ENCODE measurements around the gene TAF12.
"Not testable (repeated sequence)": the region's sequence is repeated elsewhere in the genome, so short reads cannot be mapped to it uniquely, and the experiment has no call there.

TAF12 gene, protein sequence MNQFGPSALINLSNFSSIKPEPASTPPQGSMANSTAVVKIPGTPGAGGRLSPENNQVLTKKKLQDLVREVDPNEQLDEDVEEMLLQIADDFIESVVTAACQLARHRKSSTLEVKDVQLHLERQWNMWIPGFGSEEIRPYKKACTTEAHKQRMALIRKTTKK

DNA sequence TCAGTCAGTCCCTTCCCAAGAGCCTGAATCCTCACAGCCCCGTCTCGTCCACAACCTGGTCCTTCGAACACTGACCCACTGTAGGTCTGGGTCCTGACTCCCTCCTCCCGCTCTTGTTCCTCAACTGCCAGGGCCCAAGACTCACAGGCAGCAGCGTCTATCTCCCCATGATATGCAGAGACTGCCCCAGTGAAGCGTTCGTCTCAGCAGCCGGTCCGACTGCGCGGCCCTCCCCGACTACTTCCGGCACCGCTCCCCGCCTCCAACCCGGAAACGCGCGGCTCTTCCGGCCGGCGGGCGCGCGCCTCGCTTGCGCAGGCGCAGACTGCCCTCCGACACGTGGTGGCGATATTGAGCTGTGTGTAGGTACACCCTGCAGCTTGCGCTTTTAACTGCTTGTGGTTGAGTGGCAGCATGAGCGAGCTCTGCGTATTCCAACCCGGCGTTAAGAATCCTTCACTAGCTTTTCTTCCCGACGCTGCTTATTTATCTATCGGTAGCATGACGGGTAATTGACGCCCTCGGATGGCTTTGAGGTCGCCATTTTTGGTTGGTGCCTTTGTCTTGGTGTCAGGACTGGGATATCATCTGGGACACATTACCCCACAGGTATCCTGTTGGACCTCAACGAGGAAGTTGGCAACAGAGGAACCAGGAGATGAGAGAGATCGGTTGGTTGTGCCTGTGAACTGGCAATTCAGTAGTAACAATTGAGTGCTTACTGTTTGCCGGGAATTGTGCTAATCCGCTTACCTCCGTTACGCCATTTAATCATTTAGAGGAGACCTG lies at the start of gene TAF12:
Gene TAF12, minus strand, starts transcription at position 221 of the 789 bp plus-strand sequence. CDS start 20,986 bp downstream, outside the sequence.
- DNase-seq (ENCODE audit: low read depth), result peak; percentile 80
- TF ChIP-seq, protein P1, sequence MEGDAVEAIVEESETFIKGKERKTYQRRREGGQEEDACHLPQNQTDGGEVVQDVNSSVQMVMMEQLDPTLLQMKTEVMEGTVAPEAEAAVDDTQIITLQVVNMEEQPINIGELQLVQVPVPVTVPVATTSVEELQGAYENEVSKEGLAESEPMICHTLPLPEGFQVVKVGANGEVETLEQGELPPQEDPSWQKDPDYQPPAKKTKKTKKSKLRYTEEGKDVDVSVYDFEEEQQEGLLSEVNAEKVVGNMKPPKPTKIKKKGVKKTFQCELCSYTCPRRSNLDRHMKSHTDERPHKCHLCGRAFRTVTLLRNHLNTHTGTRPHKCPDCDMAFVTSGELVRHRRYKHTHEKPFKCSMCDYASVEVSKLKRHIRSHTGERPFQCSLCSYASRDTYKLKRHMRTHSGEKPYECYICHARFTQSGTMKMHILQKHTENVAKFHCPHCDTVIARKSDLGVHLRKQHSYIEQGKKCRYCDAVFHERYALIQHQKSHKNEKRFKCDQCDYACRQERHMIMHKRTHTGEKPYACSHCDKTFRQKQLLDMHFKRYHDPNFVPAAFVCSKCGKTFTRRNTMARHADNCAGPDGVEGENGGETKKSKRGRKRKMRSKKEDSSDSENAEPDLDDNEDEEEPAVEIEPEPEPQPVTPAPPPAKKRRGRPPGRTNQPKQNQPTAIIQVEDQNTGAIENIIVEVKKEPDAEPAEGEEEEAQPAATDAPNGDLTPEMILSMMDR (IDR thresholded peaks at IDR 0.05; ENCODE audit: control insufficient read depth, insufficient read depth, low read depth, low read length, missing control alignments), result peak; percentile 18
- H3K4me3 ChIP-seq (ENCODE audit: control insufficient read depth, low read depth, low read length), result peak within 1 kb of the TSS; percentile 92

DNA sequence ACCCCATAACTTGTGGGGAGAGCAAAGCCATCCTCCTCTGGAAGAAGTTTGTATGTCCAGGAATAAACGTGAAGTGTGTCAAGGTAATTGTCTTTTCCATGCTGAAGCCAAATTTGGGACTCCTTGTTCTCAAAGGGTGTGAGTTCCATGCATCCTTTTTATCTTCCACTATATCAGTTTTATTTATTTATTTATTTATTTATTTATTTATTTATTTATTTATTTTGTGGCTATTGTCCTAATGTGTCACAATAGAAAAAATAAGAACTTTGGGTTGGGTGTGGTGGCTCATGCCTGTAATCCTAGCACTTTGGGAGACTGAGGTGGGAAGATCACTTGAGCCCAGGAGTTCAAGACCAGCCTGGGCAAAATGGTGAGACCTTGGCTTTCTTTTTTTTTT lies 48.8 kb upstream of the TAF12 start:
- not testable (repeated sequence) for DNase-seq (ENCODE audit: low read depth); H3K4me3 ChIP-seq (ENCODE audit: control insufficient read depth, low read depth, low read length)

- TF ChIP-seq, protein P1 (IDR thresholded peaks at IDR 0.05; ENCODE audit: control insufficient read depth, insufficient read depth, low read depth, low read length, missing control alignments), result no peak
- no peak for DNase-seq (ENCODE audit: low read depth)
- no peak overlapping the region for H3K4me3 ChIP-seq (ENCODE audit: control insufficient read depth, low read depth, low read length)
Observed at GRCh38 chr1:28684937-28685336, 42.1 kb upstream of the TAF12 start.

DNA sequence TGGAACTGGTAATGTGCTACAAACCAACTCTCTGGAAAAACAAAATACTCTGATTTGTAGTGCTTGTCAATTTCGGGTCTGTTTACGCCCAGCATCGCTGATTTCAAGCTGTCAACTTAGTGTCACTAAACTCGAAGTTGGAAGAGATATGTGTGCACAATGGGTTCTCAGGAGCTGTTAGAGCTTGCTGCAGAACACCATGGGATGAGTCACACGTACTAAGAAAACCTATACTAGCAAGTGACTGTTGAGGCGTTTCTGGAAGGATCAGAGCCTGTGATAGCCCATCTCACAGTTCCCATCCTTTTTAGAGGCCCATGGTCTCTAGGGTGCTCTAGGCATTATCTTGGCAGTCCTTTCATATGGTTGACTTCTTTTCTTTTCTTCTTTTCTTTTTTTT lies 40.0 kb upstream of the TAF12 start:
- DNase-seq (ENCODE audit: low read depth), result no peak
- no peak overlapping the region for H3K4me3 ChIP-seq (ENCODE audit: control insufficient read depth, low read depth, low read length)
- TF ChIP-seq, protein P1 (IDR thresholded peaks at IDR 0.05; ENCODE audit: control insufficient read depth, insufficient read depth, low read depth, low read length, missing control alignments), result no peak

DNA sequence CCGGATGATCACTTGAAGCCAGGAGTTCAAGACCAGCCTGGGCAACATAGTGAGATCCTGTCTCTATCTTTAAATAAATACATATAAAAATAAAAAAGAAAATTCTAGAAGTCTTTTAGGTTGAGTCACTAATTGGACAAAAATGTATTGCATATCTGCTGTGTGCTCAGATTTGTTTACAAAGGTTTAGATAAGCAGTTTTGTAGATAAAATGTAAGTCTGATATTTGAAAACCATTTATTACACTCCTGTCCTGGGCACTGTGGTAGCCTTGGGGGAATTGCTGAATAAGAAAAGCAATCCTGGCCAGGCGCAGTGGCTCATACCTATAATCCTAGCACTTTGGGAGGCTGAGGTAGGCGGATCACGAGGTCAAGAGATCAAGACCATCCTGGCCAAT lies 37.3 kb upstream of the TAF12 start:
- no peak for DNase-seq (ENCODE audit: low read depth)
- TF ChIP-seq, protein P1 (IDR thresholded peaks at IDR 0.05; ENCODE audit: control insufficient read depth, insufficient read depth, low read depth, low read length, missing control alignments), result no peak
- H3K4me3 ChIP-seq (ENCODE audit: control insufficient read depth, low read depth, low read length), result no peak overlapping the region

DNA sequence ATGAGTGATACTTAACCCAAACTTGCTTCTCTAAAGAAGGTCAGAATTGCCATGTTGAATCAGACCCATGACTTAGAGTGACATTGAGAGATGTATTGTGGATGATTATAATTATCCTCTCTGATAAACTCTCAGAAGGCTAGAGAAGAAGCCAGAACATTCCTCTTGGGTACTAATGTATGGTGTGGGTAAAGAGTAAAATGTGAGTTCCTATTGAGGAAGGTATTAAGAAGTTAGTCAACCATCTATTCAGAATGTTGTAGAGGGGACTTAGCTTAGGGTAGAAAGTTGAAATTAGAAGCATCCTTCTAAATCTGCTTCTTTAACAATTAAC lies 33.0 kb upstream of the TAF12 start:
- no peak overlapping the region for H3K4me3 ChIP-seq (ENCODE audit: control insufficient read depth, low read depth, low read length)
- TF ChIP-seq, protein P1 (IDR thresholded peaks at IDR 0.05; ENCODE audit: control insufficient read depth, insufficient read depth, low read depth, low read length, missing control alignments), result no peak
- no peak for DNase-seq (ENCODE audit: low read depth)

DNA sequence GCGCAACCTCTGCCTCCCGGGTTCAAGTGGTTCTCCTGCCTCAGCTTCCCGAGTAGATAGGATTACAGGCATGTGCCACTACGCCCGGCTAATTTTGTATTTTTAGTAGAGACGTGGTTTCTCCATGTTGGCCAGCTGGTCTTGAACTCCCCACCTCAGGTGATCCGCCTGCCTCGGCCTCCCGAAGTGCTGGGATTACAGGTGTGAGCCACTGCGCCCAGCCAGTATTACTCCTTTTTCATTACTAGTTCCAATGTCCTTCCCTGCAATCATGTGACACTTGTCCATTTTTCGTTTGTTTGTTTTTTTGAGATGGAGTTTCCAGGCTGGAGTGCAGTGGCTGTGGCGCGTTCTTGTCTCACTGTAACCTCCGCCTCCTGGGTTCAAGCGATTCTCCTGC lies 30.1 kb upstream of the TAF12 start:
- not testable (repeated sequence) for DNase-seq (ENCODE audit: low read depth); H3K4me3 ChIP-seq (ENCODE audit: control insufficient read depth, low read depth, low read length)
